Esophagus squamous epithelium (tissue), 5 donors: Measurements from ENCODE around the gene E4F1. TPM values are rescaled to one million over a fixed set of nuclear protein-coding genes. Genes with fewer than 3 reads are reported as not detected.
A peak's percentile ranks its signal among the peaks of the same experiment; 100 is the strongest.

Experiments used
- DNase-seq: peaks from one replicate; lab custom pipeline; 2025; lab: John Stamatoyannopoulos, UW
- H3K27ac ChIP-seq, 4 donors: fragments of 200-600 bp; sonication (generic); one replicate each; pipeline ENCODE4 v1.5.1; 2016 to 2019; ENCODE audit warnings: mild to moderate bottlenecking in 1 of 4
- H3K27me3 ChIP-seq, 4 donors: fragments of 200-600 bp; sonication (generic); 1 replicate in 3 of 4; 2 replicates in 1 of 4; pipeline versions ENCODE4 v1.5.1 to v1.6.0; 2017 to 2021; ENCODE audit warnings: antibody characterized with exemption in 1 of 4
- H3K36me3 ChIP-seq, 3 donors: fragments of 200-600 bp; sonication (generic); one replicate each; pipeline ENCODE4 v1.5.1; 2016 to 2019
- H3K4me1 ChIP-seq, 3 donors: fragments of 200-600 bp; sonication (generic); one replicate each; pipeline ENCODE4 v1.5.1; 2017 to 2019
- H3K4me3 ChIP-seq, 4 donors: fragments of 200-600 bp; sonication (generic); 1 replicate in 3 of 4; 2 replicates in 1 of 4; pipeline ENCODE4 v1.5.1; 2016 to 2019; ENCODE audit warnings: mild to moderate bottlenecking in 2 of 4, moderate library complexity in 1 of 4
- H3K9me3 ChIP-seq, 3 donors: fragments of 200-600 bp; sonication (generic); one replicate each; pipeline ENCODE4 v1.5.1; 2016 to 2019
- POLR2A ChIP-seq, 4 donors: fragments of 450-650 bp; IDR thresholded peaks; one replicate each; pipeline ENCODE4 v1.6.1; 2017; ENCODE audit warnings: antibody characterized with exemption in 4 of 4, mild to moderate bottlenecking in 4 of 4, moderate library complexity in 3 of 4
- WGBS, 2 donors: methylation state at CpG; one replicate each; pipeline ENCODE4 v1.1.5; 2018; 5-methylcytosine and 5-hydroxymethylcytosine counted together
- intact Hi-C: fragments of 100-400 bp; cut with DNase I; formaldehyde crosslinking; loops from one replicate; pipeline ENCODE4 v1.15.0; 2022
- total RNA-seq, 4 donors: library from RNA; depleted of rRNA; stranded (reverse); fragments of >200 nt; gene quantifications; one replicate each; pipeline ENCODE4 v1.1.0, GENCODE V29; 2016
- TF ChIP-seq, protein P1 (sequence below), 6 experiments: fragments of 450-650 bp in 4 of 6; fragments of 200-600 bp in 2 of 6; sonication (generic) in 2 of 6; IDR thresholded peaks; one replicate each; pipeline ENCODE4 v1.5.1; 2016 to 2019; ENCODE audit warnings: antibody characterized with exemption in 6 of 6, mild to moderate bottlenecking in 4 of 6, moderate library complexity in 4 of 6
- donor health status: DM: yes; HTN: yes; CAD: no.

The E4F1 gene
- total RNA-seq, 4 donors from 2014 or later, result 16.8 to 25.6 (median 19.2) TPM

DNA sequence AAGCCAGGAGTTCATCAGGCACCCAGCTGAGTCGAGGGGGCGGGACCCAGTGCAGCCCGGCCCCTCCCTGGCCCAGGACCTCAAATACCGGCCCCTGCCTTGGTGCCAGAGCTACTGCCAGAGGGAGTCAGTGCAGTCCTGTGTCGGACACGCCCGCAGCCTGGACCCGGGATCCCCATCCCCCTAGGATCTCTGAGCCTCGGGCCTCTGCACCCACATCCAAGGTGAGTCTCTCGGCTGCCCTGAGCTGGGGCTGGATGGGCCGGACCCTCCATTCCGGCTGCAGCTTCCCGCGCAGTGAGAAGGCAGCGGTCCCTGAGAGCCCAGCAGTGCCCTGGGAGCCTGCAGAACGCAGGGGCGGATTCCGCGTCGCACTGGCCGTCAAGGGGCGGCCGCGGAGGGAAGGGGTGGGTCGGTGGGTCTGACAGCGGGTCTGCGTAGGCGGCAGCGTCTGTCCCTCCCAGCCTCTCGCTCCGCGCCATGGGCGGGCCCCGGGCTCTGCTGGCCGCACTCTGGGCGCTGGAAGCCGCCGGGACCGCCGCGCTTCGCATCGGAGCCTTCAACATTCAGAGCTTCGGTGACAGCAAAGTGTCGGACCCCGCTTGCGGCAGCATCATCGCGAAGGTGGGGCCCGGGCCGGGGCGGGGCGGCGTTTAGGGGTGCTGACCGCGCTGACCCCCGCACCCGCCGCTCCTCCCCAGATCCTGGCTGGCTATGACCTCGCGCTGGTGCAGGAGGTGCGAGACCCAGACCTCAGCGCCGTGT, 13.1 kb downstream of the E4F1 start, which contains the start of gene DNASE1L2:
Gene DNASE1L2, plus strand, starts transcription at position 108 of the 765 bp plus-strand sequence. Its CDS starts 373 bp downstream, at position 481.
- peak within 1 kb of the TSS in 2 of 4 donors; percentile 29 to 49 for H3K4me3 ChIP-seq
- DNase-seq, result no peak
- WGBS, 2 donors, result 7 to 9% methylated on average over 8 of the region's 64 CpGs
- peaks cover 39 to 67% (median 40%) of the 10 kb centered on the region in 3 donors for H3K36me3 ChIP-seq
- H3K27ac ChIP-seq, result no peak within 1 kb of the TSS
- H3K9me3 ChIP-seq, result no peaks in the 10 kb centered on the region
- peaks cover 7 to 48% (median 13%) of the 10 kb centered on the region in 4 donors for H3K27me3 ChIP-seq
- peaks cover 20 to 42% (median 22%) of the 10 kb centered on the region in 3 donors for H3K4me1 ChIP-seq
- intact Hi-C loops, result no loop called here
- no peak for TF ChIP-seq POLR2A (IDR thresholded peaks at IDR 0.05)
- TF ChIP-seq, protein P1, sequence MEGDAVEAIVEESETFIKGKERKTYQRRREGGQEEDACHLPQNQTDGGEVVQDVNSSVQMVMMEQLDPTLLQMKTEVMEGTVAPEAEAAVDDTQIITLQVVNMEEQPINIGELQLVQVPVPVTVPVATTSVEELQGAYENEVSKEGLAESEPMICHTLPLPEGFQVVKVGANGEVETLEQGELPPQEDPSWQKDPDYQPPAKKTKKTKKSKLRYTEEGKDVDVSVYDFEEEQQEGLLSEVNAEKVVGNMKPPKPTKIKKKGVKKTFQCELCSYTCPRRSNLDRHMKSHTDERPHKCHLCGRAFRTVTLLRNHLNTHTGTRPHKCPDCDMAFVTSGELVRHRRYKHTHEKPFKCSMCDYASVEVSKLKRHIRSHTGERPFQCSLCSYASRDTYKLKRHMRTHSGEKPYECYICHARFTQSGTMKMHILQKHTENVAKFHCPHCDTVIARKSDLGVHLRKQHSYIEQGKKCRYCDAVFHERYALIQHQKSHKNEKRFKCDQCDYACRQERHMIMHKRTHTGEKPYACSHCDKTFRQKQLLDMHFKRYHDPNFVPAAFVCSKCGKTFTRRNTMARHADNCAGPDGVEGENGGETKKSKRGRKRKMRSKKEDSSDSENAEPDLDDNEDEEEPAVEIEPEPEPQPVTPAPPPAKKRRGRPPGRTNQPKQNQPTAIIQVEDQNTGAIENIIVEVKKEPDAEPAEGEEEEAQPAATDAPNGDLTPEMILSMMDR (IDR thresholded peaks at IDR 0.05), result no peak

- Histone ChIP-seq H3K9me3 (no peaks in the 10 kb centered on the region), H3K4me1 (peaks cover 17 to 37% (median 22%) of the 10 kb centered on the region in 3 donors), H3K4me3 (peak overlapping the region in 2 of 4 donors; percentile 29 to 49), H3K27me3 (peaks cover 7 to 48% (median 13%) of the 10 kb centered on the region in 4 donors), H3K27ac (no peak overlapping the region), H3K36me3 (peaks cover 33 to 67% (median 34%) of the 10 kb centered on the region in 3 donors)
- DNase-seq, result no peak
- 0 to 3% methylated on average over 5 to 12 of the region's 40 CpGs for WGBS, 2 donors
- TF ChIP-seq POLR2A (IDR thresholded peaks at IDR 0.05), result no peak
- TF ChIP-seq, protein P1 (IDR thresholded peaks at IDR 0.05), result no peak
- intact Hi-C loops, result no loop called here
Observed at GRCh38 chr16:2237102-2237482, 13.7 kb downstream of the E4F1 start.

DNA sequence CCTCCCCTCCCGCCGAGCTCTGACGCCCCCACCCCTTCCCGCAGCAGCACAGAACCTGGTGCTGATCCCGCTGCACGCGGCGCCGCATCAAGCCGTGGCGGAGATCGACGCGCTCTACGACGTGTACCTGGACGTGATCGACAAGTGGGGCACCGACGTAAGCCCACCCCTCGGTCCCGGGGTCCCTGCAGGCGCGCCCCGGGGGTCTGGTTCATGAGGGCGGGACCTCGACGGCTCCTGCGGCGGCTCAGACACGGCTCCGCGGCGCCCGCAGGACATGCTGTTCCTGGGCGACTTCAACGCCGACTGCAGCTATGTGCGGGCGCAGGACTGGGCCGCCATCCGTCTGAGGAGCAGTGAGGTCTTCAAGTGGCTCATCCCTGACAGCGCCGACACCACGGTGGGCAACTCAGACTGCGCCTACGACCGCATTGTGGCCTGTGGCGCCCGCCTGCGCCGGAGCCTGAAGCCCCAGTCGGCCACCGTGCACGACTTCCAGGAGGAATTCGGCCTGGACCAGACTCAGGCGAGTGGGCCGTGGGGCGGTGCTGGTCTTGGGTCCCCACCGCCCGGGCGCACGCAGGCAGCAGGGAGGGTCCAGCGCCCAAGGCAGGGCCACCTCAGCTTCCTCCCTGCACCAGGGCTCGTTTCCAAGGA, 14.2 kb downstream of the E4F1 start:
- Histone ChIP-seq H3K27ac (no peak overlapping the region), H3K9me3 (no peaks in the 10 kb centered on the region), H3K4me1 (peaks cover 17 to 37% (median 22%) of the 10 kb centered on the region in 3 donors), H3K27me3 (peaks cover 7 to 48% (median 13%) of the 10 kb centered on the region in 4 donors), H3K36me3 (peaks cover 28 to 67% (median 28%) of the 10 kb centered on the region in 3 donors), H3K4me3 (peak overlapping the region in 2 of 4 donors; percentile 29 to 49)
- 11 to 50% methylated on average over 2 to 19 of the region's 65 CpGs for WGBS, 2 donors
- TF ChIP-seq POLR2A (IDR thresholded peaks at IDR 0.05), result no peak
- TF ChIP-seq, protein P1 (IDR thresholded peaks at IDR 0.05), result no peak
- intact Hi-C loops, result no loop called here
- no peak for DNase-seq

GRCh38 chr16:2238150-2238837, 14.9 kb downstream of the E4F1 start:
- no peak for DNase-seq
- 39 to 44% methylated on average over 7 to 13 of the region's 18 CpGs for WGBS, 2 donors
- Histone ChIP-seq H3K27ac (no peak overlapping the region), H3K4me1 (peaks cover 17 to 37% (median 22%) of the 10 kb centered on the region in 3 donors), H3K9me3 (no peaks in the 10 kb centered on the region), H3K4me3 (no peak overlapping the region), H3K36me3 (peaks cover 26 to 67% (median 29%) of the 10 kb centered on the region in 3 donors), H3K27me3 (peaks cover 7 to 48% (median 13%) of the 10 kb centered on the region in 4 donors)
- intact Hi-C loops, result no loop called here
- TF ChIP-seq POLR2A (IDR thresholded peaks at IDR 0.05), result no peak
- TF ChIP-seq, protein P1 (IDR thresholded peaks at IDR 0.05), result no peak
